WI38 (cell line): Measurements from ENCODE around the gene MAP2.

Source experiments
- H3K4me3 ChIP-seq: 2 replicates; pipeline ENCODE4 v1.5.1; 2011; ENCODE audit warnings: low read depth, mild to moderate bottlenecking, control low read depth, low read length
- CTCF ChIP-seq: IDR thresholded peaks from 2 replicates; pipeline ENCODE4 v1.5.1; 2012; ENCODE audit warnings: low read depth, mild to moderate bottlenecking, control low read depth, low read length

MAP2 gene

GRCh38 chr2:209463835-209464234 is 40.0 kb downstream of the MAP2 start:
- H3K4me3 ChIP-seq: no peak overlapping the region
- no peak for TF ChIP-seq CTCF

GRCh38 chr2:209468846-209469245 is 45.0 kb downstream of the MAP2 start:
- no peak for TF ChIP-seq CTCF

GRCh38 chr2:209469481-209469880 is 45.6 kb downstream of the MAP2 start:
- H3K4me3 ChIP-seq: no peak overlapping the region
- no peak for TF ChIP-seq CTCF

More at GRCh38 chr2:209468846-209469245, 45.0 kb downstream of the MAP2 start:
- H3K4me3 ChIP-seq: no peak overlapping the region

GRCh38 chr2:209470466-209470865 is 46.6 kb downstream of the MAP2 start:
- no peak for TF ChIP-seq CTCF
- H3K4me3 ChIP-seq: no peak overlapping the region

- no peak for TF ChIP-seq CTCF
- H3K4me3 ChIP-seq: no peak overlapping the region
These were observed 47.2 kb downstream of the MAP2 start for GRCh38 chr2:209471037-209471436.

GRCh38 chr2:209472112-209472832 is 48.4 kb downstream of the MAP2 start:
- H3K4me3 ChIP-seq: no peak overlapping the region
- TF ChIP-seq CTCF: no peak

- H3K4me3 ChIP-seq: no peak overlapping the region
- TF ChIP-seq CTCF: no peak
These were observed 49.0 kb downstream of the MAP2 start for GRCh38 chr2:209472871-209473270.
